Kidney glomerular epithelial cell (primary cell): Measurements from ENCODE around the gene EPS15.

Experiments
- DNase-seq: peaks from one replicate; lab custom pipeline; 2025; lab: John Stamatoyannopoulos, UW

The EPS15 gene

GRCh38 chr1:51373898-51374297 lies 145.2 kb downstream of the EPS15 start:
- no peak for DNase-seq

GRCh38 chr1:51372561-51372960 lies 146.5 kb downstream of the EPS15 start:
- DNase-seq = no peak

GRCh38 chr1:51369171-51369570 lies 149.9 kb downstream of the EPS15 start:
- DNase-seq = no peak

GRCh38 chr1:51365774-51366173 lies 153.3 kb downstream of the EPS15 start:
- no peak for DNase-seq

- DNase-seq = no peak
Observed at GRCh38 chr1:51359879-51360278, 159.2 kb downstream of the EPS15 start.

GRCh38 chr1:51355382-51355781 lies 163.7 kb downstream of the EPS15 start:
- DNase-seq = no peak

GRCh38 chr1:51354416-51354815 lies 164.7 kb downstream of the EPS15 start:
- DNase-seq = no peak

GRCh38 chr1:51351907-51352306 lies 167.2 kb downstream of the EPS15 start:
- DNase-seq = no peak

GRCh38 chr1:51349862-51350261 lies 169.2 kb downstream of the EPS15 start:
- no peak for DNase-seq

GRCh38 chr1:51348147-51348527 lies 170.9 kb downstream of the EPS15 start:
- DNase-seq = no peak

GRCh38 chr1:51347398-51348146 lies 171.5 kb downstream of the EPS15 start:
- no peak for DNase-seq

GRCh38 chr1:51346086-51346942 lies 172.8 kb downstream of the EPS15 start:
- DNase-seq = no peak

GRCh38 chr1:51345300-51345687 lies 173.8 kb downstream of the EPS15 start:
- DNase-seq = no peak

GRCh38 chr1:51344602-51345299 lies 174.3 kb downstream of the EPS15 start:
- DNase-seq = no peak

- DNase-seq = no peak
Observed at GRCh38 chr1:51344276-51344601, 174.8 kb downstream of the EPS15 start.

- DNase-seq = no peak
Observed at GRCh38 chr1:51343624-51344023, 175.4 kb downstream of the EPS15 start.

GRCh38 chr1:51342591-51343206 lies 176.4 kb downstream of the EPS15 start:
- no peak for DNase-seq

GRCh38 chr1:51341876-51342496 lies 177.1 kb downstream of the EPS15 start:
- no peak for DNase-seq

GRCh38 chr1:51340380-51340779 lies 178.7 kb downstream of the EPS15 start:
- no peak for DNase-seq

GRCh38 chr1:51336711-51337110 lies 182.4 kb downstream of the EPS15 start:
- no peak for DNase-seq

- no peak for DNase-seq
Observed at GRCh38 chr1:51336004-51336403, 183.1 kb downstream of the EPS15 start.
